HG03060 (cell line): Measurements from ENCODE around the gene TTF1.
"Not testable (repeated sequence)": the region's sequence is repeated elsewhere in the genome, so short reads cannot be mapped to it uniquely, and the experiment has no call there.

Source experiments
- ATAC-seq: cut with Tn5 transposase; IDR thresholded peaks from one replicate; pipeline ENCODE4 v1.9.1; 2021; ENCODE audit warnings: low read depth, moderate number of reproducible peaks; ENCODE audit not compliant: unreplicated experiment

Gene TTF1

DNA sequence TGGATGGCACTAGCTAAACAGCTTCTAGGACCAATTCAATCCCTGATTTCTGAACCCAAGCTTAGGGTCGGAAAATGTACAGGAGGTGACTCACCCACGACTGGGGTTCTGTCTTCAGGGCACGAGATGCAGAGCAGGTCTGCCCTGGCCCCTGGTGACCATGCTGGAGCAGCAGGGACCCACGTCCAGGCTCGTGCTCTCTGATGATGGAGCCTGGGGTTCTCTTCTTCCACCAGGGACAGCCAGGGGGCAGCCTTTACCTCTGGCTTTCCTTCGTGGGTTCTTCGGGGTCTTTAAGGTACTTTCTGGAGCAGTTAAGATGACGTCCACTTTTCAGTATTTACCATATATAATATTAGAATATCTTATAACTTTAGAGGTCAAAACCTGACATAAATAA, 5.4 kb upstream of the TTF1 start:
- no peak for ATAC-seq

GRCh38 chr9:132411091-132411508, 4.5 kb upstream of the TTF1 start:
- ATAC-seq: peak; percentile 35

- no peak for ATAC-seq
Measured at GRCh38 chr9:132410642-132411041, 4.0 kb upstream of the TTF1 start.

DNA sequence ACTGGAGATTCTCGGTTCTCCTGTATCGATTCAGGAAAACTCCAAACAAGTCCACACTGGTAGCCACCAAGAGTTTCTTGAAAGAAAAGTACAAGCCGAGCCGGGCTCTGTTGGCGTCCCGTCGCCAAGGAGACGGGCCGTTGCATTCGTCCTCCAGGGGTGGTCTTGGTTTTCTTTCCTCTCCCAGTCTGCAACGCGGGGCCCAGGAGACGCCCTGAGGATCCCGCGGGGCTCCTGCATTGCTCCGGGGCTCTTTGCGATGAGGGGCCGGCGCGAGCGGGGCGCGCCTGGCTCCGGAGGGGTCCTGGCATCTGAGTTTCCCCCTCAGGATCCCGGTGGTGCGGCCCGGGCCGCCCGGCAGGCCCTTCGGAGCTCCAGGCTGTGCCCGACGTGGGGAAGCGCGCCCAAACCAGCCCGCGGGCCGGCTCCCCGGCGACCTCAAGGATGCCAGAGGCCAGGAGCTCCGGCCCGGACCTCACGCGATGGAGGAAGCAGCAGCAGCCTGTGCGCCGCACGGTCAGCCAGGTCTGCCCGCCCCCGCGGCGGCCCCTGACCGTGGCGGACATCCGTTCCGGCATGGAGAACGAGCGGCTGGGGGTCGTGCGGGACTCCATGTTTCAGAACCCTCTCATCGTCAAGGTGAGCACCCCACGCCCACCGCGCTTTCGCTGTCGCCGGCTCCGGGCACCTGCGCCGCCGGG, 3.3 kb upstream of the TTF1 start, which contains the start of gene CFAP77:
CFAP77 (plus strand) TSS at position 384 of the 701 bp plus-strand sequence; CDS start at position 445, 61 bp downstream.
- ATAC-seq: no peak

DNA sequence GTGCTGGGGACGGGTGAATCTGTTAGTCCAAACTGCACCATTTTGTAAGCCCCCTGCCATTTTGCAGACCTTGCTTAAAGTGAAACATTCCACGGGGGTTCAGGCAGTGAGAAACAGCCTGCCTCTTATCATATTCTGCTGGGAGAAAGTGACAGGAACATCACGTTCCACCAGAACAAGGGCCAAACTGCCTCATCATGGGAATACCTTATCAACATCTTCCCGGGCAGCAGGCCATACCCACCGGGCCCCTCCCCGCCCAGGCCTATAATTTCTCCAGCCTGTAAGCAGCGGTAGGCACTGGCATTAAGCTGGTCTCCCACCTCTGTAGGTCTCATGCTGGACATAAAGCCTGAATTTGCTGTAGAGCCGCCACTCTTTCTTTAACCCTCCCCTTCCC, 1.9 kb upstream of the TTF1 start:
- no peak for ATAC-seq

DNA sequence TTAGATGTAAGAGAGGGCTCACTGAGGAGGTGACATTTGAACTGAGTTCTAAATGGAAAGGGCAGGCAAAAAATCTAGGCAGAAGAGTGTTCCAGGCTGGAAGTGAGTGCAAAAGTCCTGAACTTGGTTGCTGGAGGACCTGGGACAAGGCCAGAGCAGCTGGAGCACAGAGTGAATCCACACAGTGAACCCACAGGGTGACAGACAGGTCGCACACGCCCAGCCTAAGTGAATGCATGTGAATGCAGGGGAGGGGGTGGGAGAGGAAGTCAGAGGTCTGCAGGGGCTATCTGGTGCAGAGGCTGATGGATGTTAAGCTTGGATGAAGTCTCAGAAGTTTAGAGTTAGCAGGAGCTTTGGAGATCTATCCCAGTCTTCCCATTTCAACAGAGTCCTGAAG, 556 bp upstream of the TTF1 start:
- ATAC-seq: no peak

- no peak for ATAC-seq
Measured at GRCh38 chr9:132404228-132404881, 2.3 kb downstream of the TTF1 start.

- ATAC-seq: no peak
Measured at GRCh38 chr9:132401824-132402223, 4.8 kb downstream of the TTF1 start.

GRCh38 chr9:132395560-132395959, 11.1 kb downstream of the TTF1 start:
- no peak for ATAC-seq

DNA sequence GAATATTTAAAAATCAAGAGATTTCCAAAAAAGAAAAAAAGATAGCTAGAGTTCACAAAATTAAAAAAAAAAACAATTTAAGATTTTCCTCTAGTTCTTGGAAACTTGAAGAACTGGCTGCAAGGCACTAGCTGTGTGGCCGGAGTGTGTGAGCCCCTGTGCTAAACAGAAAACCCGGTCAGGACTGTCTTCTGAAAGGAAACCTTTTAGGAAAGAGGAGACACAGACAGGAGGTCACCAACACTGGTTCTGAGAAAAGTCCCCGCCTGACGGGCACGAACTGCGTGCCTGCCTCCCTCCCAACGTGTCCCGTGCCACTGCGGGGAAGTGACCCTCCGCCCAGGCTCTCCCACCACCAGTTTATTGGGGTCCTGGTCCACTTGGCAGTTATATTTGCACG, 15.2 kb downstream of the TTF1 start:
- ATAC-seq: no peak

GRCh38 chr9:132390966-132391365, 15.7 kb downstream of the TTF1 start:
- no peak for ATAC-seq

DNA sequence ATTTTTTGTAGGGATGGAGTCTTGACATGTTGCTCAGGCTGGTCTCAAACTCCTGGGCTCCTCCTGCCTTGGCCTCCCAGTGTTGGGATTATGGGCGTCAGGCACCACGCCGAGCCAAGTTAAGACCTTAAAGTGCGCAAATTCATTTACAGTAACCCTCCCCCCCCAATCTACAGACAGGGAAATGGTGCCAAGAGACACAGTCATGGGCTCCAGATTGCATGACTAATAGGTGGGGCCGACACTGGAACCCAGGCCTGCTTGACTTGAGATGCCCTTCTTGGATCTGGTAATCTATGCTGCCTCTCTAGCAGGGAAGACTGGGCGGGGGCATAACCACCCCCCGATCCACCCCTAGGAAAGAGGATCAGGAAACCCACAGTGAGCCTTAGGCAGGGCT, 19.5 kb downstream of the TTF1 start:
- no peak for ATAC-seq

- no peak for ATAC-seq
Measured at GRCh38 chr9:132384376-132384775, 22.3 kb downstream of the TTF1 start.

DNA sequence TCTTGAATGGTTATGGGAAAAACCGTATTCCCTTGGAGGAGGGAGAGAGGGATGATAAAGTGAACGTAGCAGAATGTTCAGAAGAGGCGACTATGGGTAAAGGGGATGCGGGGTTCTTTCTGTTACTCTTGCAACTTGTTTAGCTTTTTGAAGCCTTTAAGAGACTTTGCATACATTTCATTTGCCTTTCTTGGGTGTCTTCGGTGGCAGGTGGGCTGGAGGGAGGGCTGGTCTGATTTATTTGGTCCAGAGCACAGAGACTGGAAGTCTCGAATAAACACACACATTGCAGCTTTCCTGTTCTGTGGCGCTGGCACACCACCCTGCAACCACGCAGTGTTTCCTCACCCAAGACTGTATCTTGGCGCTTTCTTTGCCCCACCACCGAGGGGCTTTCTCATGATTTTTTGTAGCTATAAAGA, 23.2 kb downstream of the TTF1 start:
- ATAC-seq: no peak

DNA sequence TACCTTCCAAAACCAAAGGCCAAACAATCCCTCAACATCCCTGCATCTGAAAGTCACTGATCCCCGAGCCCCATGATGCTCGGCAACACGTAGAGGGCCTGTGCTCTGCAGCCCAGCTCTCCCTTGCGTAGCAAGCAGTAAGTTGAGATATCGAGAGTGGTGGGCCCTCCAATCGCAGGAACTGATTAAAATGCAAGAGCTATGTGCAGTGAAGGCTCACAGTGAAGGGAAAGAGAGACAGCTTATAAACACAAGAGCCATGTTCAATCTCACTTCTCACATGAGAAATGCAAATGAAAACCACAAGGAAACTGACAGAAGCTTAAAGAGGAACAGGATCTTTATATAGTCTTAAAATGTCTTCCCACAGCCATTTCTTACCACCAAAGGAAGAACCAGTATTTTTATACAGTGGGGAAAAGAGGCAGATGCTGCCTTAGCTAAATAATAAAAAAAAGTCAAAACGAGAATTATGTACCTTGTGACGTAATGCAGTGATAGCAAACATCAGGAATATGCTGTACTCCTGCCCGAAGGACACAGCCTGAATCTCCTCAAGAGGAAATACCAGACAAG, 24.6 kb downstream of the TTF1 start:
- peak; percentile 63 for ATAC-seq

DNA sequence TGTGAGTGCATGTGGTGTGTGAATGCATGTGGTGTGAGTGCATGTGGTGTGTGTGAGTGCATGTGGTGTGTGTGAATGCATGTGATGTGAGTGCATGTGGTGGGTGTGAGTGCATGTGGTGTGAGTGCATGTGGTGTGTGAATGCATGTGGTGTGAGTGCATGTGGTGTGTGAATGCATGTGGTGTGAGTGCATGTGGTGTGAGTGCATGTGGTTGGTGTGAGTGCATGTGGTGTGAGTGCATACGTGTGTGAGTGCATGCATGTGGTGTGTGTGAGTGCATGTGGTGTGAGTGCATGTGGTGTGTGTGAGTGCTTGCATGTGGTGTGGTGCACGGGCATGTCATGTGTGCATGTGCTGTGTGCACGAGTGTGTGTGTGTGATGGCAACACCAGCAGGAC, 28.2 kb downstream of the TTF1 start:
- ATAC-seq: not testable (repeated sequence)

- not testable (repeated sequence) for ATAC-seq
Measured at GRCh38 chr9:132377769-132378168, 28.9 kb downstream of the TTF1 start.

DNA sequence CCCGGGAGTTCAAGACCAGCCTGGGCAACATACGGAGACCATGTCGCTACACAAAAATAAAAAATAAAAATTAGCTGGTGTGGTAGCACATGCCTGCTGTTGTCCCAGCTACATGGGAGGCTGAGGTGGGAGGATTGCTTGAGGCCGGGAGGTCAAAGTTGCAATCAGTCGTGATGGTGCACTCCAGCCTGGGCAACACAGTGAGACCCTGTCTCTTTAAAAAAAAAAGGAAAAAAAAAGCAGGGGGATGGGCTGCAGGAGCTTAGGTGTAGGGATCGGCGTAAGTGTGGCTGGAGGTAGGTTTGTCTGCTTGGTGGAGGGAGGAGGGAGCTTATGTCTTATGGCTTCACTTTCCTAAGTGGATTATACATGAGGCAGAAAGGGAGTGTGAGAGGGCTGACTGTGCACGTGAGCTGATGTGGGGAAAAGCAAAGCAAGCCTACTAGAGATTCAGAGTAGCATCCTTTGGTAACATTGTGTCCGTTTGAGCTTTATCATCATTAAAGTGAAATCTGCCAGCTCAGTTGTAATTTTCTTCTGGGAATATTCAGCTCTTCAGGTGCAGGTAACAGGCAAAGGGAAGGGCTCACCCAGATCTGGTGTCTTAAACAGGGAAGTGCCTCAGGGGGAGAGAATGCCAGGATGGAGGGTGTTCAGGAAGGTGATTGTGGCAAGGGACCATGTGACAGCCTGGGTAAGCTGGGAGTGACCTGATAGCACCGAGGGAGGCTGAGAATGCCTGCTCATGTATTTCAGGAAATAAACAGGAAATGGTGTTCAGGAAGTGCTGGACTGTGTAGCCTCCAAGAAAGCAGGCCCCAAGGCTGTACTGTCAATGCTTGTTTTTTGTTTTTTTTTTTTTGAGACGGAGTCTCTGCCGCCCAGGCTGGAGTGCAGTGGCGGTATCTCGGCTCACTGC, 34.2 kb downstream of the TTF1 start:
- ATAC-seq: no peak

GRCh38 chr9:132370592-132370991, 36.0 kb downstream of the TTF1 start:
- ATAC-seq: no peak

DNA sequence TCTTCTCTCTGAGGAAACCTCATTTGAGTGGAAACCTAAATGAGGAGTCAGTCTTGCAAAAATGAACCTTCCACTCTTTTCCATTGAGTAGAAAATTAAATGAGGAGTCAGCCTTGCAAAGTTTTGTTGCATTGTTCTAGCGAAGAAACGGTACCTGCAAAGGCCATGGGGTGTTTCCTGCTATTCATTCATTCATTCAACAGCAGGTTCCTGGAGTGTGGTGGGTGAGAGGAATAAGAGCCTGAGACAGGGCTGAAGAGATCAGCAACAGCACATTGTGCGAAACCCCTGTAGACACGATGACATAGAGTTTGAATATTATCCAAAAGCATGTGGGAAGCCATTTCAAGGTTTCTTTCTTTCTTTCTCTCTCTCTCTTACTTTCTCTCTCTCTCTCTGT, 37.2 kb downstream of the TTF1 start:
- no peak for ATAC-seq
